Esophagus muscularis mucosa (tissue), 4 donors: ENCODE results near the gene CLEC19A.

Source experiments
- EP300 ChIP-seq: sonication (generic); formaldehyde crosslinking; IDR thresholded peaks from one replicate; pipeline ENCODE4 v1.6.1; 2017; ENCODE audit warnings: antibody characterized with exemption
- POLR2A ChIP-seq: fragments of 450-650 bp; IDR thresholded peaks from one replicate; pipeline ENCODE4 v1.6.1; 2017; ENCODE audit warnings: antibody characterized with exemption, moderate library complexity, mild to moderate bottlenecking, low read depth
- TF ChIP-seq, protein P1 (sequence below), 3 experiments: fragments of 200-600 bp in 2 of 3; fragments of 450-650 bp in 1 of 3; sonication (generic) in 2 of 3; IDR thresholded peaks; one replicate each; pipeline ENCODE4 v1.5.1; 2017 to 2019; ENCODE audit warnings: antibody characterized with exemption in 3 of 3, mild to moderate bottlenecking in 2 of 3, moderate library complexity in 1 of 3

GRCh38 chr16:19284207-19284606 is 1.3 kb upstream of the CLEC19A start:
- TF ChIP-seq, protein P1, sequence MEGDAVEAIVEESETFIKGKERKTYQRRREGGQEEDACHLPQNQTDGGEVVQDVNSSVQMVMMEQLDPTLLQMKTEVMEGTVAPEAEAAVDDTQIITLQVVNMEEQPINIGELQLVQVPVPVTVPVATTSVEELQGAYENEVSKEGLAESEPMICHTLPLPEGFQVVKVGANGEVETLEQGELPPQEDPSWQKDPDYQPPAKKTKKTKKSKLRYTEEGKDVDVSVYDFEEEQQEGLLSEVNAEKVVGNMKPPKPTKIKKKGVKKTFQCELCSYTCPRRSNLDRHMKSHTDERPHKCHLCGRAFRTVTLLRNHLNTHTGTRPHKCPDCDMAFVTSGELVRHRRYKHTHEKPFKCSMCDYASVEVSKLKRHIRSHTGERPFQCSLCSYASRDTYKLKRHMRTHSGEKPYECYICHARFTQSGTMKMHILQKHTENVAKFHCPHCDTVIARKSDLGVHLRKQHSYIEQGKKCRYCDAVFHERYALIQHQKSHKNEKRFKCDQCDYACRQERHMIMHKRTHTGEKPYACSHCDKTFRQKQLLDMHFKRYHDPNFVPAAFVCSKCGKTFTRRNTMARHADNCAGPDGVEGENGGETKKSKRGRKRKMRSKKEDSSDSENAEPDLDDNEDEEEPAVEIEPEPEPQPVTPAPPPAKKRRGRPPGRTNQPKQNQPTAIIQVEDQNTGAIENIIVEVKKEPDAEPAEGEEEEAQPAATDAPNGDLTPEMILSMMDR (IDR thresholded peaks at IDR 0.05): no peak
- TF ChIP-seq POLR2A: no peak
- TF ChIP-seq EP300: no peak
